ENCODE measurements around the gene LINS1. TPM values are rescaled to one million over a fixed set of nuclear protein-coding genes. Genes with fewer than 3 reads are reported as not detected.

Gene LINS1
- total and polyA plus RNA-seq, 2 of the 8 experiments (the other 6 are each of a cell fraction or from before 2014, with no cell fraction given), result 4.2 to 8.1 TPM

DNA sequence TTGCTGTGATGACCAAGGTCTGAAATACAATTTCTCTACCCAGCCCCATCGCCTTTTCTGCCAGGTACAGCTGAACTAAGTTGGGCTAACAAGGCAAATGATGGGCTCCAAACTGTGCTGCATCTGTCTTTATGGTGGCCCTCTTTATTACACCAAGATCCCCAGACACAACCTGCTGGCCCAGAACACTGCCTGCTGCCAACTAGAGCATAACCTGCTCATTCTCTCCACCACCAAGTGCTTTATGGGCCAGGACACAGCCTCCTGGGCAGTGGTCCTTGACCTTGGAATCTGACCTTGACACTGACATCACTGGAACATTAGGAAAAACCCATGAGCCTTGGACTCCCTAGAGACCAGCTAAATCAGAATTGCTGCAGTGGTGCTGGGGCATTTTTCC is 3.3 kb downstream of the LINS1 start:
- FAIRE-seq (no peak), DNase-seq (ENCODE audit: low read depth in 1 of 2, low spot score in 2 of 2) (no peak)
- no peak overlapping the region for H3K56ac ChIP-seq (replicated peaks; ENCODE audit: insufficient read length, low read depth, low read length)
- no peak overlapping the region for H2BK12ac ChIP-seq (ENCODE audit: low read depth, low read length)
- CTCF ChIA-PET (ENCODE audit: partially characterized antibody), result interaction anchor here (1.3 kb wide), 1 partner anchor 249 kb away, joined by 4 read pairs; no protein-coding TSS in a partner anchor
- H3K36me3 ChIP-seq (ENCODE audit: control insufficient read depth in 2 of 4, insufficient read depth in 4 of 4, low read length in 3 of 4), result no peaks in the 10 kb centered on the region
- no peak overlapping the region for H4K5ac ChIP-seq (ENCODE audit: insufficient read length, low read depth, low read length)
- H2BK5ac ChIP-seq (ENCODE audit: low read depth, low read length), result no peak overlapping the region
- 0 out of 2 replicates have a peak overlapping the region, but pooled peaks have one; percentile 40 for H2BK15ac ChIP-seq (ENCODE audit: low read length)
- H4K91ac ChIP-seq (replicated peaks; ENCODE audit: insufficient read length, low read length), result no peak overlapping the region
- H4K8ac ChIP-seq (ENCODE audit: extremely low read depth, insufficient read depth, low read length), result no peak overlapping the region
- H3K4me1 ChIP-seq (replicated peaks in 1 of 4; ENCODE audit: control insufficient read depth in 3 of 4, insufficient read depth in 4 of 4, low read length in 3 of 4), result peaks cover 0 to 9% (median 4%) of the 10 kb centered on the region in 4 experiments; a peak in 3 of 7 replicates
- H3K79me2 ChIP-seq (ENCODE audit: control insufficient read depth in 1 of 2, insufficient read depth in 2 of 2, low read length in 2 of 2), result peaks cover 0 to 34% of the 10 kb centered on the region in 2 experiments
- no peak overlapping the region for H3K14ac ChIP-seq (ENCODE audit: insufficient read length)
- no peak overlapping the region for H3K4me2 ChIP-seq (ENCODE audit: insufficient read depth in 1 of 2, low read depth in 2 of 2, low read length in 2 of 2)
- 67% methylated on average over 1 of the region's 1 CpG; no CpG with 5 or more reads in 1 of the 2 experiments for whole genome bisulfite sequencing, 2 experiments (ENCODE audit: extremely low coverage in 1 of 2, insufficient coverage in 1 of 2, insufficient read length in 1 of 2, insufficient replicate concordance in 2 of 2, low coverage in 1 of 2, low lambda C conversion rate in 2 of 2, missing lambda C conversion rate in 1 of 2)
- H3K23me2 ChIP-seq (ENCODE audit: low read depth, low read length), result 0 out of 2 replicates have a peak, but pooled peaks cover 3% of the 10 kb centered on the region
- no peak overlapping the region for H3K18ac ChIP-seq (ENCODE audit: extremely low read depth, low read length)
- no peak overlapping the region for H3K4me3 ChIP-seq (ENCODE audit: extremely low read depth in 1 of 4, insufficient read depth in 2 of 4, low read depth in 3 of 4, low read length in 4 of 4)
- H2AFZ ChIP-seq (ENCODE audit: low read length), result no peak overlapping the region
- H3K9ac ChIP-seq (replicated peaks in 1 of 4; ENCODE audit: extremely low read depth in 1 of 4, low read depth in 3 of 4, low read length in 3 of 4), result no peak overlapping the region
- POLR2A ChIA-PET (ENCODE audit: partially characterized antibody), result no interaction called here
- H3K27me3 ChIP-seq (replicated peaks in 1 of 4; ENCODE audit: control insufficient read depth in 3 of 4, extremely low read depth in 1 of 4, insufficient read depth in 3 of 4, low read length in 3 of 4), result no peaks in the 10 kb centered on the region
- H3K79me1 ChIP-seq (ENCODE audit: low read depth, low read length), result peaks cover 3% of the 10 kb centered on the region; the same call in 1 of the 2 replicates
- no peak overlapping the region for H2BK20ac ChIP-seq (ENCODE audit: low read length)
- H3K4ac ChIP-seq (replicated peaks; ENCODE audit: insufficient read length, low read depth, low read length), result no peak overlapping the region
- H2BK120ac ChIP-seq (replicated peaks; ENCODE audit: low read depth, low read length), result no peak overlapping the region
- no peaks in the 10 kb centered on the region for H3K9me3 ChIP-seq (ENCODE audit: insufficient read depth in 2 of 2, low read depth in 1 of 2, low read length in 1 of 2)
- H3K23ac ChIP-seq (ENCODE audit: insufficient read length), result no peak overlapping the region
- H2AK5ac ChIP-seq (ENCODE audit: low read depth, low read length), result no peak overlapping the region
- no peak overlapping the region for H3K27ac ChIP-seq (ENCODE audit: low read depth, low read length)
- peaks cover 0 to 2% of the 10 kb centered on the region in 2 experiments for H4K20me1 ChIP-seq (replicated peaks in 1 of 2; ENCODE audit: control insufficient read depth in 1 of 2, insufficient read depth in 2 of 2, low read length in 2 of 2)
- TF ChIP-seq TAF1 (IDR thresholded peaks at IDR 0.05; ENCODE audit: low read depth, low read length), result no peak
- TF ChIP-seq ZNF274 (IDR thresholded peaks at IDR 0.05; ENCODE audit: borderline replicate concordance, extremely low read depth, low read length), result no peak
- TF ChIP-seq CHD1 (IDR thresholded peaks at IDR 0.05; ENCODE audit: low read depth, low read length), result no peak
- TF ChIP-seq ATF2 (IDR thresholded peaks at IDR 0.05; ENCODE audit: low read length), result no peak
- no peak for TF ChIP-seq RFX5 (IDR thresholded peaks at IDR 0.05; ENCODE audit: borderline replicate concordance, low read depth, low read length)
- TF ChIP-seq GTF2F1 (IDR thresholded peaks at IDR 0.05; ENCODE audit: borderline replicate concordance, low read depth, low read length), result no peak
- TF ChIP-seq BRCA1 (IDR thresholded peaks at IDR 0.05; ENCODE audit: low read depth, low read length), result no peak
- no peak for TF ChIP-seq BCL11A (IDR thresholded peaks at IDR 0.05; ENCODE audit: low read depth in 2 of 2, low read length in 2 of 2)
- no peak for TF ChIP-seq SIX5 (IDR thresholded peaks at IDR 0.05; ENCODE audit: low read depth, low read length)
- TF ChIP-seq RXRA (IDR thresholded peaks at IDR 0.05; ENCODE audit: insufficient read depth, low read depth, low read length), result no peak
- TF ChIP-seq EP300 (IDR thresholded peaks at IDR 0.05; ENCODE audit: borderline replicate concordance in 1 of 2, low read depth in 2 of 2, low read length in 2 of 2), result no peak

All from H1 (cell line).